ENCODE measurements around the gene ID2.

GRCh38 chr2:8691859-8692437 is 10.1 kb downstream of the ID2 start:
- TF ChIP-seq CTCF (IDR thresholded peaks at IDR 0.05) (no peak), POLR2A (IDR thresholded peaks at IDR 0.05) (no peak)
